HG03066 (cell line): ENCODE data around the gene FAM53A.

Experiments
- ATAC-seq: cut with Tn5 transposase; IDR thresholded peaks from one replicate; pipeline ENCODE4 v1.9.1; 2021; ENCODE audit warnings: low read depth; ENCODE audit not compliant: unreplicated experiment

FAM53A gene

DNA sequence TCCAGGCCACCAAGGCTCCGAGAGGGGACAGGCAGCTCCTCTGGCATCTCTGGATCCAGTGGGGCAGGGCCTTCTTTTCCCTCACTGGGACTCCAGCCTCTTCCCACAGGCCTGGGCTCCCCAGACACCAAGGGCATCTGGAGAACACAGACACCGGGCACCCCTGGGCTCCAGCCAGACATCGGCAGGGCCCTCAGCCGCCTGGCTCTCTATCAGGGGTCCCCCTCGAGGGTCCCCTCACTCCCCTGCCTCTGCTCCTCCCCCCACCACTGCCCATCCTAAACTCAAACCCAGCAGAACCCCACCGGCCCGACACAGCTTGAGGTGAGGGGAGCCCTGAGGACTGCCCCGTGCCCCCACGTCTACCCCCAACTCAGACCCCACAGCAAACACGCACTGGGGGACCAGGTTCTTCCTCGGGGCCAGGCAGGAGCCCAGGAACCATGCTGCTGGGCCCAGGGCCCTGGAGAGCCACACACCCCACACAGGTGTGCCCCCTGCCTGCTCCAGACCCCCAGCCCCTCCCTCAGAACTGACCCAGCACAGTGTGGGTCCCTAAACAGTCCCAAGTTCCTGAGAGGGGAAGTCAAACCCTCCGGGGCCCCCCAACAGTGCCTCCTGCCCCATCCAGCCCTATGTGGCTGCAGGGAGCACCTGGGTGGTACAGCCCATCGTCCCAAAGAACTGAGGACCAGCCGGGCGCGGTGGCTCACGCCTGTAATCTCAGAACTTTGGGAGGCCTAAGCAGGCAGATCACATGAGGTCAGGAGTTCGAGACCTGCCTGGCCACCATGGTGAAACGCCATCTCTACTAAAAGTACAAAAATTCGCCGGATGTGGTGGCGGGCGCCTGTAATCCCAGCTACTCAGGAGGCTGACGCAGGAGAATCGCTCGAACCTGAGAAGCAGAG lies 86.8 kb downstream of the FAM53A start:
- no peak for ATAC-seq

DNA sequence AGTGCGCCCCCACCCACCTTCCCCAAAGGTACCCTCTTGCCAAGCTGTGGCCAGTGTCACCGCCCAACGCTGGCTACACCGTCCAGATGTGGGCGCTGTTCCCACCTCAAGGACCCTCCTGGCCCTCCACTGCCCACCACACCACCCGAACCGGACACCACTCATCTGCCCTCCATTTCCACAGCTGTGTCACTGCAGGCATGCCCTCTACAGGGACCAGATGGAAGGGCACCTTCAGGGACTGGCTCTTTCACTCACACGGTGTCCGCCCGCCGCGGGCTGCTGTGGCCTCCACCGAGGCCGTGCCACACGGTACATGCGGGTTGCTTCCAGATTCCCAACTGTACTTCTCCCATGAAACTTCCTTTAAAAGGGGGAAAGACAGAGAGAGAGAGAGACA lies 87.7 kb downstream of the FAM53A start:
- ATAC-seq, result no peak

GRCh38 chr4:1595789-1596325 lies 88.3 kb downstream of the FAM53A start:
- no peak for ATAC-seq

DNA sequence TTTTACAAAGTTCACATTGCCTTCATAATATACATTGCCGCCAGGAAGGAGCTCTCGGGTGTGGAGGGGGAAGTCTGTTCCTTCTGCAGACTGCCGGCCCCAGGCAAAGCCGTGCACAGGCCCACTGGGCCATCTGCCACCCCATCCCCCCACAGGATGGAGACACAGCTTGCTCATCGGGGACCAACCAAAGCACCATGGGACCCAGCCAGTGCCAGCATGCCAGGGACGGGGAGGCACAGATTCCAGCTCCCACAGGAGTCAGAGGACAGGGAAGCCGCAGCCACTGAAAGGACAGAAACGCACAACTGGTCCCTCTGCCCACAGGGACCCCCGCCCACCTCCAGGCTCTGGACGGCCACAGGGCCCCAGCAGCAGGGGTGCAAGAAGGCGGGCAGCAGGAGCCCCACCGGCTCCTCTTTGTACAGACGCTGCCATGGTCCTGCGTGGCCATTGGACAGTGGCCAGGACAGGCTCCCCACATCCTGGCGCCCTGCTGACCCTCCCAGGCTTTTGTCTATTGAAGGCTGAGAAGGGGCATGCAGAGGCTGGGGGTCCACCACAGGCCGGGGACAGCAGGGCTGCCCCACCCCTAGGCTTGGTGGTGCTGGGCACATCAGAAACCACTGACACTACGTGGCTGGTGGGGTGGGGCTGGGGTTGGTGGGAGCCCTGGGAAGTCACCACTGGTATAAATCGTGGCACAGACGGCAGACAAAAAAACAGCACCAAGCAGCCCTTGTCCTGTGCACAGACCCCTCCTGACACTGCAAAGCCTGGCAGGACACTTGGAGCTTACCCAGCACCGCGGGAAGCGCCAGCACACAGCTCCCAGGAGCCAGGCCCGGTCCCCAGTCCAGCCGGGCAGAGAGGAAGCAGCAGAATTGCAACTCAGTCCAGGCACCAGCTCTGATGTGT lies 89.0 kb downstream of the FAM53A start:
- no peak for ATAC-seq

- ATAC-seq, result no peak
These were observed 90.2 kb downstream of the FAM53A start for GRCh38 chr4:1593881-1594345.

DNA sequence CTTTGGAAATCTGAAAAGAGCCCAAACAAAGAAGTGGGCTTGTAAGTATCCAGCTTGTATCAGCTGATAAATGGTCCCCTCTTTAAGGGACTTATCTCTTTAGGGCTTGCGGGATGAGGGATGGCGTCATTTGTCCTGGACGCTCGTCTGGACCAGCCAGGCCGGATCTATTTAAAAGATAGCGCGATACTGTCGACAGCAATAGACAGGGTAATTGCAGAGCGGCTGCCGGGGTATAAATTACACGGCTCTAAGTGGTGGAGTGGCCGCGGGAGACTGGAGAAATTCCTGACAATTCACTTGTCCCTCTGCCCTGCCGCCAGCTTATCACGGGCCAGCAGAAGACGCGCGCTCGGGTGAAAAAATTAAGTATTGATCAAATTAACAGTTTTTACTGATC lies 90.7 kb downstream of the FAM53A start:
- no peak for ATAC-seq

- no peak for ATAC-seq
These were observed 91.2 kb downstream of the FAM53A start for GRCh38 chr4:1592709-1593417.

- ATAC-seq, result no peak
These were observed 91.9 kb downstream of the FAM53A start for GRCh38 chr4:1592068-1592708.

GRCh38 chr4:1591107-1591506 lies 93.0 kb downstream of the FAM53A start:
- ATAC-seq, result no peak

- no peak for ATAC-seq
These were observed 93.9 kb downstream of the FAM53A start for GRCh38 chr4:1590244-1590643.
